ACHN (cell line): Measurements from ENCODE around the gene FGD4.

ENCODE experiments used
- DNase-seq: peaks from one replicate; pipeline ENCODE4 v3.0.0-alpha.2; 2015
- in situ Hi-C: cut with HindIII; loops from 2 replicates; pipeline ENCODE4 v1.10.0; 2017; ENCODE audit warnings: low sequenced_read_pairs, low pct_ligation_motif_present, low pct_unique_long_range_greater_than_20kb

The FGD4 gene

DNA sequence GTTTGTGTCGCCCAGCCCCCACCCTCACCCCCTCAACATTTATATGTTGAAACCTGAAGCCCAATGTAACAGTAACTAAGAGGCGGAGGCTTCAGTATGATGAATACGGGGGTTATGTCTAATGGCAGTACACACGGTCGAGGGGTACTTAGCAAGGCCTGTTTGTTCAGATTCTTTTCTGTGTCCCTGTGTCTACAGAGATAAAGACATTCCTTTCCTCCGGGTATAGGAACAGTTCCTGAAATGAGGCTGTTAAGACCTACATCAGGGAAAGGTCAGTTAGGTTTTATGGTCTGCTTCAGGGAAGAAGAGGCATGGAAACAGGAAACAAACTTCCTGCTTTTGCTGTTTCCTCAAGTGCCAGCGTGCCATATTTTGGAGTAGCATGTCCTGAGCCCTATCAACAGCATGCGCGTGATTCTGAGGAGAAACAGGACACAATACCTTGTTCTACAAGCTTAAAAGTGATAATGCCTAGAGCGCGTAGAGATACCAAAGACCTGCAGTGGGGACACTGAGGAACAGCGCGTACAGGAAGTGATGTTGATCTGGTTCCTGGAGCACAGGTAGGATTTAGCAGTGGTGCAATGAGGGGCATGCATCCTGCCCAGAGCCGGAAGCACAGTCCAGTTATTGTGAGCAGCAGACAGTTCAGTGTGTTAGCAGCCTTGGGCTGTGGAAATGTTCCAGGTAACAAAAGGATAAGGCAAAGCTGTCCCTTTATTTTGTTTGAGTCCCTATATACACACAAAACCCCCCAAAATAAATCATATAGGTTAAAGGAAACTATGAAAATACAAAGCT is 47.2 kb downstream of the FGD4 start:
- no peak for DNase-seq
- in situ Hi-C loops, result no loop called here

DNA sequence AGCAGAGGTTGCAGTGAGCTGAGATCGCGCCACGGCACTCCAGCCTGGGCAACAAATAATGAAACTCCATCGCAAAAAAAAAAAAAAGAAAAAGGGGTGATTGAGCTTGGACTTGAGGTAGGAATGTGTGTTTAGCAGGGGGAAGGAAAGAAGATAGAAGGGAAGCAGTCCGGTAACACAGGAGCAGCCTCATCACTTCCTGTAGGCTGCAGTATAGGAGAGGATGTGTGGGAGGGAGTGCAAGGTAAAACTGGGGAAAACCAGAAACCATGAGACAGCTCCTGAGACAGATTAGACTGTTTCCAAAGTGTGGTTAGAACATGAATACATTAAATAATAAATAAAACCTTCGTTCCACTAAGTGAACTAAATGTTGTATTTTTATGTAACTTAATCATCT is 49.2 kb downstream of the FGD4 start:
- no peak for DNase-seq

DNA sequence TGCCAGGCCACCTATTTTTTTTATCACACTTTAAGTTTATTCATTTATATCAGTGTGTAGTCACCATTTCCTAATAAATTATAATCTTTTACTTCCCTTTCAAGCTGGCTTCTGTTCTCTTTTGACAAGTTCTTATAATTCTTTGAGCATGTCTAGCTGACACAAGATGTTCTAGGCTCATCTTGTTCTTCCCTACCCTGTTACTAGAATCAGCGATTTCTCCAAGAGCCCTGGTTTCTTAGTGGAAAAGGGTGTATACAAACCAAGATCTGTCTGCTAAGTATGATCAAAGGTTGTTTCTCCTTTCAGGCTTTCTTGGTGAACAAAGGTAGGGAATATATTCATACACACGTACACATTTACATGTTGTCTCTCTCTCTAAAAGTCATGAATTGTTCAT is 51.0 kb downstream of the FGD4 start:
- DNase-seq, result no peak
- in situ Hi-C loops, result no loop called here

More for the DNA sequence above, 49.2 kb downstream of the FGD4 start:
- in situ Hi-C loops, result no loop called here

DNA sequence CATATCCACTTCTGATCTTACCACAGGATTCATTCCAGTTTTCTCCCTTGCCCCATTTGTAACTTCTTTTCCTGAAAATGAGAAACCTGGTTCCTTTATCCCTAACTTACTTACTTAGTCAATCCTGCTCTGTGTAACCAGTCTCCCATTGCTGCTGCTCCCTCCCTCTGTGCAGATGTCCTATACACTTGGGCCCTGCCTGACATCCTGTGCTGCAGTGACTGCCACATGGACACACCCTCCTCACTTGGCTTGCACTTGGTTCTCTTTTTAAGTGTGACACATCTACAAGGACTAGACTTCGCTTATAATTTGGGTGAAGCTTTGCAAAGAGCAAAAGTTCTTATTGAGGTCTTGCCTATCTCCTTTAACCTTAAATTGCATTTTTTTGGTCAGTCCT is 51.4 kb downstream of the FGD4 start:
- in situ Hi-C loops, result no loop called here
- DNase-seq, result no peak

DNA sequence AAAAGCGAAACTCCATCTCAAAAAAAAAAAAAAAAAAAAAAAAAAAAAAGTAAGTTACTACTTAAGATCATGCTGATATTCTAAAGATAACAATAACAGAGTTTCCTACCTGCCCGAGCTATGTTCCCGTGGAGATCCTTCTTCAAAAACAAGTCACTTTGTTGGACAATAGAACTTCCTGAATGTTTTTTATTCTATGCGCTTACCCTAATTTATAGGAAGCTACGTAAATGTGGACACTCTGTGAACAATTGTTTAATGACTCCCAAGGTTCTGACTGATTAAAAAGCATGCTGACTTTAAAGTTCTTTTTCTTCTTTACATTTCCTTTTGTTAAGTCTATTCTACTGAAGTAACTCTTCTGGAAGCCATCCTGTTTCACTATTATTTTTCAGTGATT is 52.5 kb downstream of the FGD4 start:
- DNase-seq, result no peak
- in situ Hi-C loops, result no loop called here

DNA sequence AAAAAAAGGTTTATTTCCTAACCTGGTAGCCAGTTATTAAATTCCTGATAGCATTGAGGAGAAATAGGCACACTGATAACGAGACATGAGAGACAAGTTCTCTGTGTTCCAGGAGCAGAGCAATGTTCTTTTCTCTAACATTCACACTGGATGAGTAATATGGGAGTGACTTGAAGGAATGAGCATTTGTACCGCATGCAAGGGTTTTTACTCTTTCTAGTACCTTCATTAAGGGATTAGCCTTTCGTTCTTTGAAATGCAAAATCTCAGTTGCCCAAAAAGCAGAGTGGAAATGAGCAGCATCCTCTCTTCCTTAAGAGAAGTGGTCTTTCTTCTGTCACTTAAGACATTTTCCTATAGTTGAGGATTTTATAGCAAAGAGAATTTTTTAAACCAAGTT is 54.7 kb downstream of the FGD4 start:
- DNase-seq, result peak; percentile 90
- in situ Hi-C loops, result no loop called here

DNA sequence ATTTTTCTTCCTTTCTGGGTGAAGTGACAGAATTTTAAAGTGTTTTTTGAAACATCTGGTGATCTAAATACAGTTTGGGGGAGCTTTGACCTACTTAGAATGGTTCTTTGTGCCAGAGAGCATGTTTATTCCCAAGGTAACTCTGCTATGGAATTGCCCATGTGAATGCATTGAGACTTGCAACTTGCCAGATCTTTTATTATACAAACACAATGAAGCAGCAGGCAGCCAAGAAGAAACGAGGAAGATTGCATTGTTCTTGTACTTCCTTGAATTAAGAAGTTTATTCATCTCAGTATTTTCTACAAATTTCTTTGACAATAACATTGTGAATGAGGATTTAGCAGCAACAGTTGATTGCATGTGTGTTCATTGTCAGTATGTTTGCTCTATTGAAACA is 55.5 kb downstream of the FGD4 start:
- DNase-seq, result no peak
- in situ Hi-C loops, result no loop called here

DNA sequence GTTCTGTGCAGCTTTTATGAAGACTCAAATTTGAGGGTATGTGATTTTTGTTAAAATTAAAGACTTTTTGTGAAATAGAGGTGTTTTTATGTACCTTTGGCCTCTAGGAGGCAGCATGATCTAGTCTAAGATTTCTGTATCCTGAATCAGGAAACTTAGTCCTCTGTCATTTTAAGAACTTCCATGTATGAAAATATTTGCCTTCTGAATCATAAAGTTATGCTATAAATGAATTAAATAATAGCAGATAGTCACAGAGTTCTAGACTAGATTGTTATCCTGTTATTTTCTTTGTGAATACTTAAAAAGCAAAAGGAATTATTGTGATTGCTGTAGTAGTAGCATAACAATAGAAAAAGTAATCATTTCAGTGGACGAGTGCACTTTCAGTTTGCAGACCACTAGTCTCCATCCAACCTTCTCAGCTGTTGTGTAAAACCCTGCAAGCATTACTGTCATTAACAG is 56.3 kb downstream of the FGD4 start:
- in situ Hi-C loops, result no loop called here
- DNase-seq, result peak; percentile 89

DNA sequence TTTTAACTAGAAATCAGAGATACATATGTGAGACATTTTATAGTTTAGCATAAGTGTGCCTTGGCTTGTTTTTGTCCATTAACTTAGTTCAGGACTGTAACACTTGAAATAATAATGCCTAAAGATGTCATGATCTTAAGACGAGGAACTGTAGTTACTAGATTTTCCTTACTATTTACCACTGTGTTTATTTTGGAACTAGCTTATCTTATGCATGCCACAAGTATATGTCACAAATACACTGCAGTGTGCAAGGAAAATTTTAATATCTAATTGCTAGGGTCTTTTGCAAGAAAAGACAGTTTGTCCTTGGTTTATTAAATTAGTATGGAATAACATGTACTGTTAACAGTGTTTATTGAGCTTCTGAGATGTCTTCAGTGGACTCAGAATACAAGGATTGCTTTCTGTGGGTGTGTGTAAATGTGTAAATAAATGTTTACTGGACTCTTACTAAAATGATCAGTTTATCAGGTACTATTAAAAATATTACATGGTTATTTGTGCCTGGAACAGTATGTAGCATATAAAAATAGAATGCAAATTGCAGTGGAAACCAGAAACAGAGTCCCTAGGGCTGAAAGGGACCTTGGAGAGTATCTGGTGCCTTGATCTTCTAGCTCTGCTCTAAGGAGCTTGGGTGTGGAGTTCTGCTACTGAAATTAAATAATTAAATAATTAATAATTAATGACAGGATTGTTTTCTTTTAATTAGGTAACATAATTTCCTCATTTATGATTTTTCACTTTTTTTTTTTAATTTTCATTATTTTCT is 58.1 kb downstream of the FGD4 start:
- in situ Hi-C loops, result no loop called here
- DNase-seq, result no peak

DNA sequence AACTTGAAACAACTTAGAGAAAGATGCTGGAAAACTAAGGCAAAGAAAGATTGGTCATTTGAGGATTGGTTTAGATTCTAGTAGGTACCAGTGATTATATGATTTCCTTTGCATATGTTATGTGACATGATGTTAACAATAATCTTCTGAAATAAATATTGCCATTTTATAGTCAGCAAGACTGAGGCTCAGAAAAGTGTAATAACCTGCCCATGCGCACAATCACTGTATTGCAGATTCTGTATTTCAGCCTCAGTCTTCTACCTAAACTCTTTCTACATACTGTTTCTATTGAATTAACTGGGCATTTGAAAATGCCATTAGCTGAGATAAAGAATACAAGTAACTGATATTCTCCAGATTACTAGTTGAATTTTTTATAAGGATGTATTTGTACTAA is 61.3 kb downstream of the FGD4 start:
- in situ Hi-C loops, result no loop called here

DNA sequence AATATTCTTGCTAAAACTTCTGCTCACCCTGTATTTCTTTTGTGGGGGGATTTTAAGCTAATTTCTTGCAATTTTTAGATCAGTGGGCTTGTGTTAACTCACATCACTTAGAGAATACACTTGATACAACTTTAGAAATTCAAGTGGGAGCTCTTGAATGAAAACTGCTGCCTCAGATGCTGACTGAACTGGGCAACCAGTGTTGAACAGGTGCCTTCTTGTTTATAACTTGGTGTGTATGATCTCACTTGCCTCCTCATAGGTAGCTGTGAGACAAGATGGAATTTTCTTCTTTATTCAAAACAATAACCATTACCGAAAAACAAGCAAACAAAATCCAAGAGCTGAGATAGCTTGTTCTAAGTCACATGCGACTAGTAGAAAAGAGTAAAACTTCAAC is 63.5 kb downstream of the FGD4 start:
- in situ Hi-C loops, result no loop called here
- DNase-seq, result no peak

More for the DNA sequence above, 61.3 kb downstream of the FGD4 start:
- DNase-seq, result no peak

DNA sequence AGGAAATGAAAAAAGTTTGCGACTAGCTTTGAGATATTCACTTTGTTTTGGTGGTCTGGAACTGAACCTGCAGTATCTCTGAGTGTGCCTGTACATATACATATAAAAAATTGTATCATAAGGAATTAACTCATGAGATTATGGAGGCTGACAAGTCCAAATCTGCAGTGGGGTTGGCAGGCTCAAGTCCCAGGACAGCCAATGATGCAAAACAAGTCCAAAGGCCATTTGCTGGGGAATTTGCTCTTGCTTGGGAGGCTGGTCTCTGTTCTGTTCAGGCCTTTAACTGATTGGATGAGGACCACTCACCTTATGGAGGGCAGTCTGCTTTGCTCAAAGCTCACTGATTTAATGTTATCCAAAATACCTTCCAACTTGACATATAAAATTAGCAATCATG is 66.8 kb downstream of the FGD4 start:
- DNase-seq, result no peak
- in situ Hi-C loops, result no loop called here

DNA sequence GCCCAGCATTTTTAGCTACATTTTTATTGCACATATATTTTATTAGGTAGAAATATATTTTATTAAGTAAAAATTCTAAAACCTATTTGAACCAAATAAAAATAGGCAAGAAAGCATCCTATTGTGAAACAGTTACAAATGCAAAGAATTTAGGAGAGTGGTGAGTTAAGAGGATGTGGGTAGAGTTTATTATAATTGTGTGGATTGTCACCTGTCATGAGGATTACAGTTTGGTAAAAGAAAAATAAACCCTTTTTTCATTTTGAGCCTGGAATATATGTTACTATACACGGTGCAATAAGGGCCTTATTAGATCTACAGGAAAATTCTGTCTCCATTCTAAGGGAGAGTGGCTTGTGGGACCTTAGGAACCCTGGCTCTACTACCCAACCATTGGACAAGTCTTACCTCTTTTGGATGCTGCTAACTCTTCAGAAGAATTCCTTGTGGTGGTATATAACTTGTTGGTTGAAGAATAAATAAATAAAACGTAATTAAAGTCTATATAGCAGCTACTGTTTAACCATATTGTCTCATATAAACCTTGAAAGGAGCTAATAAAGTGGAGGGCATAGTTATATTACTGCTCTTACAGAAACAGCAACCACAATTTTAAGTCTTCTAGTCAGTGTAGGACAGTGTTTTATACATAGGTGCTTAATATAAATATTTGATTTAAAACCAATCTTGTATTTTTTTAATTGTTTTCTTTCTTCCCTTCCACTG is 67.8 kb downstream of the FGD4 start:
- no peak for DNase-seq
- in situ Hi-C loops, result no loop called here

DNA sequence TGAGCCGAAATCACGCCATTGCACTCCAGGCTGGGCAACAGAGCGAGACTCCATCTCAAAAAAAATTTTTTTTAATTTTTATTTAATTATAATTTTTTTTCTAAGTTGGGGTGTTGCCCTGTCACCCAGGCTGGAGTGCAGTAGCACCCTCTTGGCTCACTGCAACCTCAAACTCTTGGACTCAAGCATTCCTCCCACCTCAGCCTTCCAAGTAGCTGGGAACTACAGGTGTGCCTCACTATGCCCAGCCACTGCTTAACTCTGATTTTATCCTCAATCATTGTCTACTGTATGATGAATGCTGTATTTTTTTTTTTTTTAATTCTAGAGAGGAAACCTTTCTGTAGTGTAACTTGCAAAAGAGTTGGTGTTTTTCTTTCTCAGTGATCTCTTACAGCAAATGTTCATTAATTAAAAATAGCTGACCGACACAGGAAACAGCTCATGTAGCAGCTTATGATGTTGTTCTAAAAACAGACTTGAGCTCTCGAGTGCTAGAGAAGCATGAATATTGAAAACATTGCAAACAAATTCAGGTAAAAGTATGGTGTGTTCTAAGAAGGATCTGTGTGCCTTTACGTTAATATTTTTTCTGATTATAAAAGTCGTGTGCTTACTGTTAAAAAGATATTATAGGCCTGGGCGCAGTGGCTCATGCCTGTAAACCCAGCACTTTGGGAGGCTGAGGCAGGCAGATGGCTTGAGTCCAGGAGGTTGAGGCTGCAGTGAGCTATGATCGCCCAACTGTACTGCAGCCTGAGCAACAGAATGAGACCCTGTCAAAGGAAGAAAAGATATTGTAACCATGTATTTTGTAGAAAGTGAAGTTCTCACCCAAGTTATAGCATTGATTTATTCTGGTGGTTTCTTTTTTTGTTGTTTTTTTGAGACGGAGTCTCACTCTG is 68.9 kb downstream of the FGD4 start:
- in situ Hi-C loops, result no loop called here
- DNase-seq, result no peak

DNA sequence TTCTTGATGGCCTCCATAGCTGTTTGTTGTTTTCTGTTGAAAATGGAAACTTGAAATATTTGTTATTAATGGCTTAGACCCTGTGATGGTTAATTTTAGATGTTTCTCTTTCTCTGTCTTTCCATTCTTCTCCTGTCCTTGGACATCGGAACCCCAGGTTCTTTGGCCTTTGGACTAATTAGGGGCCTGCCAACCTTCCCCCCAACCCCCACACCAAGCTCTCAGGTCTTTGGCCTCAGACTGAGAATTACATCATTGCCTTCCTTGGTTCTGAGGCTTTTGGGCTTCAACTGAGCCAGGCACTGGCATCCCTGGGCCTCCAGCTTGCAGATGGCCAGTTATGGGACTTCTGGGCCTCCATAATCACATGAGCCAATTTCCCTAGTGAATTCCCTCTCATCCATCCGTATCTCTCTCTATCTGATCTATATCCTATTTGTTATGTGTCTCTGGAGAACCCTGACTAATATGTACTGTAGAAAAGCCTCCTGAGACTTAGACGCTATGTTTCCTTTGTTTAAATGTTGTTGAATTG is 71.6 kb downstream of the FGD4 start:
- in situ Hi-C loops, result no loop called here
- no peak for DNase-seq

DNA sequence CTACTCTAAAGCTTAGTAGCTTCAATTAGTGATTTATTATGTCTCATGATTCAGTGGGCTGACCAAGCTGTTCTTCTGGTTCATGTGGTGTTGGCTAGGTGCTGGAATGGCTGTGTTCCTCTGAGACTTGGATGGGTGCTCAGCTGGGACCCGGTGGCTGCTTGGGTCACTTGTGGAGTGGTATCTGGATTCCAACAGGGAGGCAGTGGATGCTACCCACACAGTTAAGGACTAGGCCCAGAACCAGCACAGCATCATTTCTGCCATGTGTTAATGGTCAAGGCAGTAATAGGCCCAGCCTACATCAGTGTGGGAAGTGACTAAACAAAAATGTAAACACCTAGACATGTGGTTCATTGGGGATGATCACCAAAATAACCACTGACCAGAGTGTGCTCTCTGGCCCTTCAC is 72.2 kb downstream of the FGD4 start:
- in situ Hi-C loops, result no loop called here
- DNase-seq, result peak; percentile 64

DNA sequence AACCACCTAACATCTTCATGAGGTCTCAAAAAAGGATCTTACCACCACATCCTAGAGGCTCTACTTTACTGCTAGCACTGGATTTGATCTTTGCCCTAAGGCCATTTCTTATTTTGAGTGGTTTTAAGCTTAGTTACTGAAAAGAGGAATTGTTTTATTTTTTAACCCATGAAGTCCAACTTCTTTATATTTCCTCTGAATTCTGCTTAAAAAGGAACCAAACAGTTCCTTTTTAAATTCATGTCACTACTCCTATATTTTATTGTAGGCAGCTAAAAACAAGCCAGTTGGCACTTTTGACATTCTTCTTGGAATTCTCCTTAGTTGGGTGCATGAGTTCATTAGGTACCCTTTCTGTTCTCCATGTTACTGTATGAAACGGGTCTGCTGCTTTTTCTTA is 76.4 kb downstream of the FGD4 start:
- in situ Hi-C loops, result no loop called here
- DNase-seq, result no peak

DNA sequence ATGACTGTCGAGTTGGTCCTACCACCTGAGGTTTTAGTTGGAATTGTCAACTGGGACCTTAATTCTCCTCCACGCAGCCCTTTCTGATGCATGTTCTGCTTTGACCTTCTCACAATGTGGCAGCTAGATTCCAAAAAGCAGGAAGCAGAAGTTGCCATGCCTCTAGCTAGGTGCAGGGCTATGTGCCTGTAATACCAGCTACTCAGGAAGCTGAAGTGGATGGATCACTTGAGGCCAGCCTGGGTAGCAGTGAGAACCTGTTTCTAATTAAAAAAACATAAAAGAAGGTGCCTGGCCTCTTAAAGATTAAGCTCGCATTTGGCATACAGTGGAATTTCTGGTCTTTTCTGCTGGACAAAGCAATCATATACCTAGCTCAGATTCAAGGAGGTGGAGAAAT is 77.1 kb downstream of the FGD4 start:
- no peak for DNase-seq
- in situ Hi-C loops, result no loop called here
